GM19043 (cell line): ENCODE measurements around the gene SMARCD3.

Source experiments
- ATAC-seq: cut with Tn5 transposase; IDR thresholded peaks from one replicate; pipeline ENCODE4 v1.9.1; 2021; ENCODE audit warnings: low read depth; ENCODE audit not compliant: unreplicated experiment

SMARCD3 gene

GRCh38 chr7:151250181-151251132 is 2.0 kb upstream of the SMARCD3 start:
- ATAC-seq, result no peak

- no peak for ATAC-seq
Observed at GRCh38 chr7:151249732-151250072, 1.2 kb upstream of the SMARCD3 start.

- no peak for ATAC-seq
Observed at GRCh38 chr7:151249034-151249731, 689 bp upstream of the SMARCD3 start.

GRCh38 chr7:151247611-151248345 is 716 bp downstream of the SMARCD3 start:
- no peak for ATAC-seq

GRCh38 chr7:151246851-151247580 is 1.5 kb downstream of the SMARCD3 start:
- ATAC-seq, result no peak

GRCh38 chr7:151246102-151246850 is 2.2 kb downstream of the SMARCD3 start:
- ATAC-seq, result no peak

GRCh38 chr7:151245360-151246101 is 3.0 kb downstream of the SMARCD3 start:
- ATAC-seq, result no peak

- ATAC-seq, result no peak
Observed at GRCh38 chr7:151244841-151245346, 3.6 kb downstream of the SMARCD3 start.

- ATAC-seq, result no peak
Observed at GRCh38 chr7:151244196-151244840, 4.2 kb downstream of the SMARCD3 start.

- no peak for ATAC-seq
Observed at GRCh38 chr7:151243408-151244195, 4.9 kb downstream of the SMARCD3 start.

- no peak for ATAC-seq
Observed at GRCh38 chr7:151243045-151243349, 5.5 kb downstream of the SMARCD3 start.

- no peak for ATAC-seq
Observed at GRCh38 chr7:151242159-151243044, 6.1 kb downstream of the SMARCD3 start.

GRCh38 chr7:151241755-151242096 is 6.8 kb downstream of the SMARCD3 start:
- ATAC-seq, result no peak

GRCh38 chr7:151240942-151241754 is 7.3 kb downstream of the SMARCD3 start:
- ATAC-seq, result no peak

- ATAC-seq, result no peak
Observed at GRCh38 chr7:151240536-151240935, 8.0 kb downstream of the SMARCD3 start.

GRCh38 chr7:151239837-151240459 is 8.5 kb downstream of the SMARCD3 start:
- no peak for ATAC-seq
